H1 (cell line): ENCODE results near the gene OSBP2. TPM values are rescaled to one million over a fixed set of nuclear protein-coding genes. Genes with fewer than 3 reads are reported as not detected.

Experiments used
- CBX5 ChIP-seq: fragments of 300-800, 300-1000 bp; sonication (generic); IDR thresholded peaks from 2 replicates; pipeline ENCODE4 v1.7.1; 2016; ENCODE audit warnings: antibody characterized with exemption, low read length, low read depth
- CBX8 ChIP-seq: fragments of 300-800, 300-1000 bp; sonication (generic); IDR thresholded peaks from 2 replicates; pipeline ENCODE4 v1.7.1; 2016; ENCODE audit warnings: low read depth, low read length, borderline replicate concordance
- RAD21 ChIP-seq, 2 experiments: IDR thresholded peaks in 1 of 2; conservative IDR thresholded peaks in 1 of 2; 2 replicates each; pipeline ENCODE4 v1.6.1; 2011; ENCODE audit warnings: low read depth in 2 of 2, low read length in 2 of 2, improper control_type of control experiment in 1 of 2, inconsistent platforms in 1 of 2, mild to moderate bottlenecking in 1 of 2, moderate library complexity in 1 of 2
- polyA plus RNA-seq, 7 experiments: library from polyadenylated mRNA; depleted of rRNA in 3 of 7; stranded (reverse) in 5 of 7; unstranded in 2 of 7; fragments of >200 nt in 5 of 7; fragments of 200-250 nt in 2 of 7; gene quantifications; 1 replicate in 5 of 7; 2 replicates in 1 of 7; 4 replicates in 1 of 7; pipeline versions ENCODE4 v1.2.1 to v1.2.3, GENCODE V29; 2011 to 2013; ENCODE audit warnings: missing spikeins in 2 of 7, mixed read lengths in 2 of 7
- total RNA-seq: library from RNA; stranded (reverse); fragmentation: NEBNext Ultra II Directional; extraction: Animal tissue kit (Norgen Biotek cat#: 25700); gene quantifications from 2 replicates; pipeline ENCODE4 v1.2.1, GENCODE V29; 2021
- TF ChIP-seq, protein P1 (sequence below): fragments of 300-600 bp; sonication (generic); IDR thresholded peaks from 2 replicates; pipeline ENCODE4 v1.7.1; 2012; ENCODE audit warnings: low read length, moderate library complexity, mild to moderate bottlenecking, inconsistent platforms; ENCODE audit not compliant: insufficient replicate concordance
- TF ChIP-seq, protein P2 (sequence below), 3 experiments: IDR thresholded peaks; 1 replicate in 2 of 3; 2 replicates in 1 of 3; pipeline versions ENCODE4 v1.5.1 to v1.6.1; 2011; ENCODE audit warnings: low read length in 3 of 3, mild to moderate bottlenecking in 3 of 3, inconsistent platforms in 2 of 3, low read depth in 1 of 3, moderate library complexity in 1 of 3; ENCODE audit not compliant: insufficient read depth in 1 of 3; ENCODE audit errors: control extremely low read depth in 1 of 3

Gene OSBP2
- total and polyA plus RNA-seq, 2 of the 8 experiments (the other 6 are each of a cell fraction or from before 2014, with no cell fraction given), result 3.4 to 3.7 TPM

DNA sequence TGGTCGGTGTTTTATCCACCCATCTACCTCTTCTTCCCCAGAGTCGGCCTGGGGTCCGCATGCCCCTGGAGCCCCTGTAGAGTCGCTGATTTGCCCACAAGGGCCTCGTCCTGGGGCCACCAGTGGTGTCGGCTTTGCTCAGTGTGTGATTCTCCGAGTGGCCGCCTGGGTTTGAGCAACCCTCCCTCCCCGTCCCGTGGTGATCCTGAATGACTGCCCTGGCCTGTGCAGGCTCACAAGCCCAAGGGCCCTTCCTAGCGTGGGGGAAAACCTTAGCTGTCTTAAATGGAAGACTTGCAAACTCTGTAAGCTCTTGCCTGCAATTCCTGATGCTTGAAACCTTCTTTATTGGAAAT, 128.3 kb downstream of the OSBP2 start (continued):
- TF ChIP-seq, protein P1, sequence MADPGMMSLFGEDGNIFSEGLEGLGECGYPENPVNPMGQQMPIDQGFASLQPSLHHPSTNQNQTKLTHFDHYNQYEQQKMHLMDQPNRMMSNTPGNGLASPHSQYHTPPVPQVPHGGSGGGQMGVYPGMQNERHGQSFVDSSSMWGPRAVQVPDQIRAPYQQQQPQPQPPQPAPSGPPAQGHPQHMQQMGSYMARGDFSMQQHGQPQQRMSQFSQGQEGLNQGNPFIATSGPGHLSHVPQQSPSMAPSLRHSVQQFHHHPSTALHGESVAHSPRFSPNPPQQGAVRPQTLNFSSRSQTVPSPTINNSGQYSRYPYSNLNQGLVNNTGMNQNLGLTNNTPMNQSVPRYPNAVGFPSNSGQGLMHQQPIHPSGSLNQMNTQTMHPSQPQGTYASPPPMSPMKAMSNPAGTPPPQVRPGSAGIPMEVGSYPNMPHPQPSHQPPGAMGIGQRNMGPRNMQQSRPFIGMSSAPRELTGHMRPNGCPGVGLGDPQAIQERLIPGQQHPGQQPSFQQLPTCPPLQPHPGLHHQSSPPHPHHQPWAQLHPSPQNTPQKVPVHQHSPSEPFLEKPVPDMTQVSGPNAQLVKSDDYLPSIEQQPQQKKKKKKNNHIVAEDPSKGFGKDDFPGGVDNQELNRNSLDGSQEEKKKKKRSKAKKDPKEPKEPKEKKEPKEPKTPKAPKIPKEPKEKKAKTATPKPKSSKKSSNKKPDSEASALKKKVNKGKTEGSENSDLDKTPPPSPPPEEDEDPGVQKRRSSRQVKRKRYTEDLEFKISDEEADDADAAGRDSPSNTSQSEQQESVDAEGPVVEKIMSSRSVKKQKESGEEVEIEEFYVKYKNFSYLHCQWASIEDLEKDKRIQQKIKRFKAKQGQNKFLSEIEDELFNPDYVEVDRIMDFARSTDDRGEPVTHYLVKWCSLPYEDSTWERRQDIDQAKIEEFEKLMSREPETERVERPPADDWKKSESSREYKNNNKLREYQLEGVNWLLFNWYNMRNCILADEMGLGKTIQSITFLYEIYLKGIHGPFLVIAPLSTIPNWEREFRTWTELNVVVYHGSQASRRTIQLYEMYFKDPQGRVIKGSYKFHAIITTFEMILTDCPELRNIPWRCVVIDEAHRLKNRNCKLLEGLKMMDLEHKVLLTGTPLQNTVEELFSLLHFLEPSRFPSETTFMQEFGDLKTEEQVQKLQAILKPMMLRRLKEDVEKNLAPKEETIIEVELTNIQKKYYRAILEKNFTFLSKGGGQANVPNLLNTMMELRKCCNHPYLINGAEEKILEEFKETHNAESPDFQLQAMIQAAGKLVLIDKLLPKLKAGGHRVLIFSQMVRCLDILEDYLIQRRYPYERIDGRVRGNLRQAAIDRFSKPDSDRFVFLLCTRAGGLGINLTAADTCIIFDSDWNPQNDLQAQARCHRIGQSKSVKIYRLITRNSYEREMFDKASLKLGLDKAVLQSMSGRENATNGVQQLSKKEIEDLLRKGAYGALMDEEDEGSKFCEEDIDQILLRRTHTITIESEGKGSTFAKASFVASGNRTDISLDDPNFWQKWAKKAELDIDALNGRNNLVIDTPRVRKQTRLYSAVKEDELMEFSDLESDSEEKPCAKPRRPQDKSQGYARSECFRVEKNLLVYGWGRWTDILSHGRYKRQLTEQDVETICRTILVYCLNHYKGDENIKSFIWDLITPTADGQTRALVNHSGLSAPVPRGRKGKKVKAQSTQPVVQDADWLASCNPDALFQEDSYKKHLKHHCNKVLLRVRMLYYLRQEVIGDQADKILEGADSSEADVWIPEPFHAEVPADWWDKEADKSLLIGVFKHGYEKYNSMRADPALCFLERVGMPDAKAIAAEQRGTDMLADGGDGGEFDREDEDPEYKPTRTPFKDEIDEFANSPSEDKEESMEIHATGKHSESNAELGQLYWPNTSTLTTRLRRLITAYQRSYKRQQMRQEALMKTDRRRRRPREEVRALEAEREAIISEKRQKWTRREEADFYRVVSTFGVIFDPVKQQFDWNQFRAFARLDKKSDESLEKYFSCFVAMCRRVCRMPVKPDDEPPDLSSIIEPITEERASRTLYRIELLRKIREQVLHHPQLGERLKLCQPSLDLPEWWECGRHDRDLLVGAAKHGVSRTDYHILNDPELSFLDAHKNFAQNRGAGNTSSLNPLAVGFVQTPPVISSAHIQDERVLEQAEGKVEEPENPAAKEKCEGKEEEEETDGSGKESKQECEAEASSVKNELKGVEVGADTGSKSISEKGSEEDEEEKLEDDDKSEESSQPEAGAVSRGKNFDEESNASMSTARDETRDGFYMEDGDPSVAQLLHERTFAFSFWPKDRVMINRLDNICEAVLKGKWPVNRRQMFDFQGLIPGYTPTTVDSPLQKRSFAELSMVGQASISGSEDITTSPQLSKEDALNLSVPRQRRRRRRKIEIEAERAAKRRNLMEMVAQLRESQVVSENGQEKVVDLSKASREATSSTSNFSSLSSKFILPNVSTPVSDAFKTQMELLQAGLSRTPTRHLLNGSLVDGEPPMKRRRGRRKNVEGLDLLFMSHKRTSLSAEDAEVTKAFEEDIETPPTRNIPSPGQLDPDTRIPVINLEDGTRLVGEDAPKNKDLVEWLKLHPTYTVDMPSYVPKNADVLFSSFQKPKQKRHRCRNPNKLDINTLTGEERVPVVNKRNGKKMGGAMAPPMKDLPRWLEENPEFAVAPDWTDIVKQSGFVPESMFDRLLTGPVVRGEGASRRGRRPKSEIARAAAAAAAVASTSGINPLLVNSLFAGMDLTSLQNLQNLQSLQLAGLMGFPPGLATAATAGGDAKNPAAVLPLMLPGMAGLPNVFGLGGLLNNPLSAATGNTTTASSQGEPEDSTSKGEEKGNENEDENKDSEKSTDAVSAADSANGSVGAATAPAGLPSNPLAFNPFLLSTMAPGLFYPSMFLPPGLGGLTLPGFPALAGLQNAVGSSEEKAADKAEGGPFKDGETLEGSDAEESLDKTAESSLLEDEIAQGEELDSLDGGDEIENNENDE, result no peak
- TF ChIP-seq, protein P2, sequence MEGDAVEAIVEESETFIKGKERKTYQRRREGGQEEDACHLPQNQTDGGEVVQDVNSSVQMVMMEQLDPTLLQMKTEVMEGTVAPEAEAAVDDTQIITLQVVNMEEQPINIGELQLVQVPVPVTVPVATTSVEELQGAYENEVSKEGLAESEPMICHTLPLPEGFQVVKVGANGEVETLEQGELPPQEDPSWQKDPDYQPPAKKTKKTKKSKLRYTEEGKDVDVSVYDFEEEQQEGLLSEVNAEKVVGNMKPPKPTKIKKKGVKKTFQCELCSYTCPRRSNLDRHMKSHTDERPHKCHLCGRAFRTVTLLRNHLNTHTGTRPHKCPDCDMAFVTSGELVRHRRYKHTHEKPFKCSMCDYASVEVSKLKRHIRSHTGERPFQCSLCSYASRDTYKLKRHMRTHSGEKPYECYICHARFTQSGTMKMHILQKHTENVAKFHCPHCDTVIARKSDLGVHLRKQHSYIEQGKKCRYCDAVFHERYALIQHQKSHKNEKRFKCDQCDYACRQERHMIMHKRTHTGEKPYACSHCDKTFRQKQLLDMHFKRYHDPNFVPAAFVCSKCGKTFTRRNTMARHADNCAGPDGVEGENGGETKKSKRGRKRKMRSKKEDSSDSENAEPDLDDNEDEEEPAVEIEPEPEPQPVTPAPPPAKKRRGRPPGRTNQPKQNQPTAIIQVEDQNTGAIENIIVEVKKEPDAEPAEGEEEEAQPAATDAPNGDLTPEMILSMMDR (IDR thresholded peaks at IDR 0.05; ENCODE audit: control extremely low read depth in 1 of 3, insufficient read depth in 1 of 3, low read depth in 1 of 3, low read length in 3 of 3), result peak; percentile 18 to 38 (median 33); a peak in 3 of 4 replicates
- TF ChIP-seq CBX8 (no peak), RAD21 (IDR thresholded peaks at IDR 0.05 in 1 of 2, conservative IDR thresholded peaks at IDR 0.05 in 1 of 2; ENCODE audit: low read depth in 2 of 2, low read length in 2 of 2) (peak in 1 of 2 experiments; percentile 29; a peak in 1 of 4 replicates), CBX5 (no peak)
